Rectal smooth muscle tissue (tissue), 1 donor: ENCODE measurements around the gene ABCB11.
"Not testable (repeated sequence)": the region's sequence is repeated elsewhere in the genome, so short reads cannot be mapped to it uniquely, and the experiment has no call there.

Experiments
- H3K27ac ChIP-seq: one replicate; pipeline ENCODE4 v1.7.0; 2013; ENCODE audit warnings: low read depth, low read length, inconsistent platforms
- H3K27me3 ChIP-seq: one replicate; pipeline ENCODE4 v1.7.0; 2013; ENCODE audit warnings: low read length; ENCODE audit not compliant: control insufficient read depth, insufficient read depth
- H3K36me3 ChIP-seq: one replicate; pipeline ENCODE4 v1.7.0; 2013; ENCODE audit warnings: low read length; ENCODE audit not compliant: control insufficient read depth, insufficient read depth
- H3K4me1 ChIP-seq: one replicate; pipeline ENCODE4 v1.7.0; 2013; ENCODE audit warnings: low read length; ENCODE audit not compliant: control insufficient read depth, insufficient read depth
- H3K4me3 ChIP-seq: one replicate; pipeline ENCODE4 v1.7.0; 2013; ENCODE audit warnings: low read length
- H3K9ac ChIP-seq: one replicate; pipeline ENCODE4 v1.7.0; 2013; ENCODE audit warnings: low read length

ABCB11 gene

DNA sequence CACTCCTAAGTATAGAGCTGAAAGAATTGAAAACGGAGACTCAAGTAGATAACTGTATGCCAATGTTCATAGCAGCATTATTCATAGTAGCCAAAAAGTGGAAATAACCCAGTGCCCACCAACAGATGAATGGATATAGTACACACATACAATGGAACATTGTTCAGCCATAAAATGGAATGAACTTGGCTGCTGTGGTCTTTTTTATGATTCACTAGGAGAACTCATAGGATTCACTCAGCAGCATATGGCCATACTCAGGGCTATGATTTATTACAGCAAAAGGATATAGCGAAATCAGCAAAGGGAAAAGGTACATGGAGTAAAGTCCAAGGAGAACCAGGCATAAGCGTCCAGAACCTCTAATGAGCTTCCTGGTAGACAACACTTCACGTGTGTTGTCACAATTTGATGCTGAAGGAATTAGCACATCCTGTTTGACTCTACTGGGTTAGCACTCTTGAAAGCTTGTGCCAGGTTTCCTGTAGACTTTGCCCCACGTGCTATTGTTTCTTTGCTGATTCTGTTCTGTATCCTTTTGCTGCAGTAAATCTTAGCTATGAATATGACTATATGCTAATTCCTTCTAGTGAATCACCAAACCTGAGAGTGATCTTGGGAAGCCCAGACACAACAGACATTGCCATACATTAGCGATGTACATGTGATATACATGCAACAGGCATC lies 156.6 kb downstream of the ABCB11 start:
- Histone ChIP-seq H3K4me3 (no peak overlapping the region), H3K9ac (no peak overlapping the region), H3K27ac (no peak overlapping the region), H3K4me1 (no peaks in the 10 kb centered on the region), H3K27me3 (no peaks in the 10 kb centered on the region), H3K36me3 (no peaks in the 10 kb centered on the region)

DNA sequence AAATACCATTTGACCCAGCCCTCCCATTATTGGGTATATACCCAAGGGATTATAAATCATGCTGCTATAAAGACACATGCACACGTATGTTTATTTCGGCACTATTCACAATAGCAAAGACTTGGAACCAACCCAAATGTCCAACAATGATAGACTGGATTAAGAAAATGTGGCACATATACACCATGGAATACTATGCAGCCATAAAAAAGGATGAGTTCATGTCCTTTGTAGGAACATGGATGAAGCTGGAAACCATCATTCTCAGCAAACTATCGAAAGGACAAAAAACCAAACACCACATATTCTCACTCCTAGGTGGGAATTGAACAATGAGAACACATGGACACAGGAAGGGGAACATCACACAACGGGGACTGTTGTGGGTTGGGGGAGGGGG lies 160.3 kb downstream of the ABCB11 start:
- not testable (repeated sequence) for H3K27ac ChIP-seq, H3K36me3 ChIP-seq, H3K4me3 ChIP-seq, H3K9ac ChIP-seq, H3K27me3 ChIP-seq, H3K4me1 ChIP-seq
